ENCODE results near the gene CASKIN2.

CASKIN2 gene

DNA sequence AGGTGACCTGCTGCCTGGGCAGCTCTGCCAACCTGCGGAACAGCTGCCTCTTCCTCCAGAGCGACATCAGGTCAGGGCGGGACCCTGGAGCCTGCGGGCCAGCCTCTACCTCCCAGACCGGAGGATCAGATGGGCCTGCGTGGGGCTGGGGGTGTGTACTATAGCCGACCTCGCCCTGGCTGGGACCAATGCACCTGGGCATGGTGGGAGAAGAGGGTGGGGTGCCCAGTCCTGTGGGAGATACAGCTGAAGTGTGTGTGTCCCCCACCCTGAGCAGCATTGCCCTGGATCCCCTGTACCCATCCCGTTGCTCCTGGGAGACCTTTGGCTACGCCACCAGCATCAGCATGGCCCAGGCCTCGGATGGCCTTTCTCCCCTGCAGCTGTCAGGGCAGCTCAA lies 19.3 kb downstream of the CASKIN2 start:
- DNase-seq, result no peak
- H4K20me1 ChIP-seq (ENCODE audit: insufficient read depth, low read length), result no peaks in the 10 kb centered on the region
- no peak overlapping the region for H3K4me2 ChIP-seq (ENCODE audit: low read depth, low read length)
- no peaks in the 10 kb centered on the region for H3K9me2 ChIP-seq (replicated peaks; ENCODE audit: insufficient read depth, low read length)
- no peak overlapping the region for H3K27ac ChIP-seq (ENCODE audit: low read length)
- no peak overlapping the region for H2AFZ ChIP-seq (ENCODE audit: low read length)
- no peaks in the 10 kb centered on the region for H3K36me3 ChIP-seq (replicated peaks; ENCODE audit: insufficient read depth, low read length)
- no peaks in the 10 kb centered on the region for H3K79me2 ChIP-seq (ENCODE audit: low read length)
- TF ChIP-seq EZH2 (optimal IDR thresholded peaks at IDR 0.05; ENCODE audit: low read depth, low read length), result no peak
- no peak for TF ChIP-seq EZH2phosphoT487 (IDR thresholded peaks at IDR 0.05; ENCODE audit: low read length)
- TF ChIP-seq, protein P1, sequence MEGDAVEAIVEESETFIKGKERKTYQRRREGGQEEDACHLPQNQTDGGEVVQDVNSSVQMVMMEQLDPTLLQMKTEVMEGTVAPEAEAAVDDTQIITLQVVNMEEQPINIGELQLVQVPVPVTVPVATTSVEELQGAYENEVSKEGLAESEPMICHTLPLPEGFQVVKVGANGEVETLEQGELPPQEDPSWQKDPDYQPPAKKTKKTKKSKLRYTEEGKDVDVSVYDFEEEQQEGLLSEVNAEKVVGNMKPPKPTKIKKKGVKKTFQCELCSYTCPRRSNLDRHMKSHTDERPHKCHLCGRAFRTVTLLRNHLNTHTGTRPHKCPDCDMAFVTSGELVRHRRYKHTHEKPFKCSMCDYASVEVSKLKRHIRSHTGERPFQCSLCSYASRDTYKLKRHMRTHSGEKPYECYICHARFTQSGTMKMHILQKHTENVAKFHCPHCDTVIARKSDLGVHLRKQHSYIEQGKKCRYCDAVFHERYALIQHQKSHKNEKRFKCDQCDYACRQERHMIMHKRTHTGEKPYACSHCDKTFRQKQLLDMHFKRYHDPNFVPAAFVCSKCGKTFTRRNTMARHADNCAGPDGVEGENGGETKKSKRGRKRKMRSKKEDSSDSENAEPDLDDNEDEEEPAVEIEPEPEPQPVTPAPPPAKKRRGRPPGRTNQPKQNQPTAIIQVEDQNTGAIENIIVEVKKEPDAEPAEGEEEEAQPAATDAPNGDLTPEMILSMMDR (IDR thresholded peaks at IDR 0.05; ENCODE audit: low read length), result no peak
- no peaks in the 10 kb centered on the region for H3K27me3 ChIP-seq (replicated peaks; ENCODE audit: insufficient read depth, low read length)
- no peak overlapping the region for H3K9ac ChIP-seq (ENCODE audit: low read length)
- no peaks in the 10 kb centered on the region for H3K9me3 ChIP-seq (replicated peaks; ENCODE audit: insufficient read depth, low read length)
- no peaks in the 10 kb centered on the region for H3K4me1 ChIP-seq (ENCODE audit: low read length)
- no peak overlapping the region for H3K4me3 ChIP-seq (ENCODE audit: low read length)
- H3F3A ChIP-seq (ENCODE audit: insufficient read depth, low read length), result no peaks in the 10 kb centered on the region

DNA sequence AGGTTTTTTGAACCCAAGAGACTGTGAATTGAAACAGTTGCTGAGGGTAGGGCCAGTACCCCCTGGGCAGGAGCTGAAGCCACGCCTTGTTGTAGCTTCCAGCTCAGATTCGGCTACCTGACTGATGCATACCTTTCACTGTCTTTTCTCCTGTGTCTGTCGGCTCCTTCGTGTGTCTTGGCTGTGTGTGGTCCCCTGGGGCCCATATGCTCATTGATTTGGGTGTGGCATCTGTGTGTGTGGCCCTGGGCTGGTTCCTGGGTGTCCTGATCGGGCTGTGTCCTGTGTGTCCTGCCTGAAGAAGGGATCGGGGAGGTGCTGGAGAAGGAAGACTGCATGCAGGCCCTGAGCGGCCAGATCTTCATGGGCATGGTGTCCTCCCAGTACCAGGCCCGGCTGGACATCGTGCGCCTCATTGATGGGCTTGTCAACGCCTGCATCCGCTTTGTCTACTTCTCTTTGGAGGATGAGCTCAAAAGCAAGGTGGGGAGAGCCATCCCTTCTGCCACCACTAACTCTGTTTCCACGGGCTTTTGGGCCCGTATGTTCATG lies 20.9 kb downstream of the CASKIN2 start:
- Histone ChIP-seq H3K9me2 (replicated peaks; ENCODE audit: insufficient read depth, low read length) (no peaks in the 10 kb centered on the region), H3K9ac (ENCODE audit: low read length) (no peak overlapping the region), H2AFZ (ENCODE audit: low read length) (no peak overlapping the region), H3F3A (ENCODE audit: insufficient read depth, low read length) (no peaks in the 10 kb centered on the region), H3K9me3 (replicated peaks; ENCODE audit: insufficient read depth, low read length) (no peaks in the 10 kb centered on the region), H3K4me3 (ENCODE audit: low read length) (no peak overlapping the region), H3K4me2 (ENCODE audit: low read depth, low read length) (no peak overlapping the region), H3K79me2 (ENCODE audit: low read length) (no peaks in the 10 kb centered on the region), H3K27me3 (replicated peaks; ENCODE audit: insufficient read depth, low read length) (no peaks in the 10 kb centered on the region), H4K20me1 (ENCODE audit: insufficient read depth, low read length) (no peaks in the 10 kb centered on the region), H3K27ac (ENCODE audit: low read length) (no peak overlapping the region), H3K4me1 (ENCODE audit: low read length) (no peaks in the 10 kb centered on the region), H3K36me3 (replicated peaks; ENCODE audit: insufficient read depth, low read length) (no peaks in the 10 kb centered on the region)
- TF ChIP-seq EZH2phosphoT487 (IDR thresholded peaks at IDR 0.05; ENCODE audit: low read length) (no peak), EZH2 (optimal IDR thresholded peaks at IDR 0.05; ENCODE audit: low read depth, low read length) (no peak)
- TF ChIP-seq, protein P1 (IDR thresholded peaks at IDR 0.05; ENCODE audit: low read length), result no peak
- DNase-seq, result no peak

DNA sequence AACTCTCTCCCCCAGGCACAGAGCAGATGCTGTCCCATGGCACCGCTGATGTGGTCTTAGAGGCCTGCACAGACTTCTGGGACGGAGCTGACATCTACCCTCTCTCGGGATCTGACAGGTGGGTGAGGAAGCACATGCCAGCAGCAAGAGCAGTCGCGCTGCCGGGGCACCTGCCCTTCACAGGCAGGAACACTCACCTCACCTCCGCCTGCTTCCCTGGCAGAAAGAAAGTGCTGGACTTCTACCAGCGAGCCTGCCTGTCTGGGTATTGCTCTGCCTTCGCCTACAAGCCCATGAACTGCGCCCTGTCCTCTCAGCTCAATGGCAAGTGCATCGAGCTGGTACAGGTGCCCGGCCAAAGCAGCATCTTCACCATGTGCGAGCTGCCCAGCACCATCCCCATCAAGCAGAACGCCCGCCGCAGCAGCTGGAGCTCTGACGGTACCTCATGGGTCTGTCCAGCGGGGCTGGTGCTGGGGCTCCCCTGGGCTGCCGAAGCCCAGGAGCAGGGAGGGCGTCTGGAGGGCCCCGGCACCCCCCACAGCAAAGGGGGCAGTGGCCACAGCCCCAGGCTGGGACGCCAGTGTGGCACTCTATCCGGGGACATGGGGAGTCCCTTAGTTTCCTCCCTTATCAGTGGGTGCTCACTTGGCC lies 21.7 kb downstream of the CASKIN2 start:
- Histone ChIP-seq H3K27ac (ENCODE audit: low read length) (no peak overlapping the region), H2AFZ (ENCODE audit: low read length) (no peak overlapping the region), H3F3A (ENCODE audit: insufficient read depth, low read length) (no peaks in the 10 kb centered on the region), H3K9me2 (replicated peaks; ENCODE audit: insufficient read depth, low read length) (no peaks in the 10 kb centered on the region), H3K36me3 (replicated peaks; ENCODE audit: insufficient read depth, low read length) (no peaks in the 10 kb centered on the region), H4K20me1 (ENCODE audit: insufficient read depth, low read length) (no peaks in the 10 kb centered on the region), H3K9me3 (replicated peaks; ENCODE audit: insufficient read depth, low read length) (no peaks in the 10 kb centered on the region), H3K27me3 (replicated peaks; ENCODE audit: insufficient read depth, low read length) (no peaks in the 10 kb centered on the region), H3K79me2 (ENCODE audit: low read length) (no peaks in the 10 kb centered on the region), H3K4me2 (ENCODE audit: low read depth, low read length) (no peak overlapping the region), H3K9ac (ENCODE audit: low read length) (no peak overlapping the region), H3K4me3 (ENCODE audit: low read length) (no peak overlapping the region), H3K4me1 (ENCODE audit: low read length) (no peaks in the 10 kb centered on the region)
- no peak for TF ChIP-seq EZH2phosphoT487 (IDR thresholded peaks at IDR 0.05; ENCODE audit: low read length)
- TF ChIP-seq, protein P1 (IDR thresholded peaks at IDR 0.05; ENCODE audit: low read length), result no peak
- TF ChIP-seq EZH2 (optimal IDR thresholded peaks at IDR 0.05; ENCODE audit: low read depth, low read length), result no peak
- no peak for DNase-seq

Data from MM.1S (cell line).